ENCODE data around the gene MYH11.
A peak's percentile ranks its signal among the peaks of the same experiment; 100 is the strongest.

MYH11 gene

DNA sequence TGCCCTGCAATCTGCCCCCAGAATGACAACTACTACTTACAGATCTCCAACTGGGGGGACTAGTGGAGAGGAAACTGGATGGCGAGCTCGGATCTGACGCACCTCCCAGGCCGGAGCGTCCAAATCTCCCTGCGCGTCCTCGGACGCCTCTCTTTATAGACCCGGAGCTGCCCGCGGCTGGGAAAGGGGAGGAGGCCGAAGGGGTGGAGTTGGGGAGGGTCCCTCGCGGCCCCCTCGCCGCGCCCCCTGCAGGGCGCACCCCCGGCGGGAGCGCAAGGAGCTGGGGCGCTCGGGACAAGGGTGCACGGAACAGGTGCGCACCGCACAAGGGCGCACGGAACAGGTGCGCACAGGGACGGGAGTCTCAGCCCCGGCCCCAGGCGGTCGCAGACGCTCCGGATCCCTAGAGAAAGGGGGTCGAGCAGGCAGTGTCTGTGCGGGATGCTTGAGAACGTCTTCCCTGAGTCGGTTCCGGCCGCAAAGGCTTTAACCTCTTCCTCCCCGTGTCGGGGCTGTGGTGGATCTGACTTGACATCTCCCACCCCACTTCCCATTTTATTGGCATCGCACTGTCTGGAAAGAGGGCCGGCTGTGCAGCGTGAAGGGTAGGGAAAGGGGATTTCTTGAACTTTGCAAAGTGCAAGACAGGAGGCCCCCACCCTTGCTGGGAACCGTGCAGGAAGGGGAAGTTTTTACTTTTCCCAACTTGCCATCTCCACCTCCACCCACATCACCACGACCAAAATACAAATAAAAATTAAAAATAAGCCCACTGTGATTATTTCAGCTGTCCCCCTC lies at the start of gene MYH11:
Gene MYH11 (minus strand): TSS at position 128 of the 798 bp plus-strand sequence. CDS start 18,776 bp downstream, outside the sequence.
- no peak within 1 kb of the TSS for H3K4me3 ChIP-seq (ENCODE audit: low read length)
- no peaks in the 10 kb centered on the region for H3K36me3 ChIP-seq (ENCODE audit: control insufficient read depth, insufficient read depth, low read length)
- peak within 1 kb of the TSS; percentile 40 for H3K9ac ChIP-seq (ENCODE audit: low read length)
- no peaks in the 10 kb centered on the region for H3K4me1 ChIP-seq (ENCODE audit: control insufficient read depth, insufficient read depth, low read length)
- no peaks in the 10 kb centered on the region for H3K9me3 ChIP-seq (ENCODE audit: control insufficient read depth, low read length)
- H3K27me3 ChIP-seq (ENCODE audit: control insufficient read depth, insufficient read depth, low read length): peaks cover 20% of the 10 kb centered on the region

DNA sequence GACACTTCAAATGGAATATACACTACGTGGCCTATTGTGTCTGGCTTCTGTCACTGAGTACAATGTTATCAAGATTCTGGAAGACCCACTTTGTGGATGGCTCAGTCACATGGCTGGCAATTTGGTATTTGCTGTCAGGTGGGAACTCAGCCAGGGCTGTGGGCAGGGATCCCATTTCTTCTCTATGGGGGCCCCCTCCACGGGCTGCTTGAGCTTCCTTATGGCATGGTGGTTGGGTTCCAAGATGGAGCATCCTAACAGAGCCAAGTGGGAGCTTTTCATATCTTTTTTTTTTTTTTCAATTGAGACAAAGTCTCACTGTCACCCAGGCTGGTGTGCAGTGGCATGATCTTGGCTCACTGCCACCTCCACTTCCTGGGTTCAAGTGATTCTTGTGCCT lies 49.6 kb upstream of the MYH11 start:
- no peaks in the 10 kb centered on the region for H3K4me1 ChIP-seq (ENCODE audit: control insufficient read depth, insufficient read depth, low read length)
- H3K36me3 ChIP-seq (ENCODE audit: control insufficient read depth, insufficient read depth, low read length): no peaks in the 10 kb centered on the region
- H3K27me3 ChIP-seq (ENCODE audit: control insufficient read depth, insufficient read depth, low read length): no peaks in the 10 kb centered on the region
- no peak overlapping the region for H3K4me3 ChIP-seq (ENCODE audit: low read length)
- no peak overlapping the region for H3K9ac ChIP-seq (ENCODE audit: low read length)
- H3K9me3 ChIP-seq (ENCODE audit: control insufficient read depth, low read length): no peaks in the 10 kb centered on the region

DNA sequence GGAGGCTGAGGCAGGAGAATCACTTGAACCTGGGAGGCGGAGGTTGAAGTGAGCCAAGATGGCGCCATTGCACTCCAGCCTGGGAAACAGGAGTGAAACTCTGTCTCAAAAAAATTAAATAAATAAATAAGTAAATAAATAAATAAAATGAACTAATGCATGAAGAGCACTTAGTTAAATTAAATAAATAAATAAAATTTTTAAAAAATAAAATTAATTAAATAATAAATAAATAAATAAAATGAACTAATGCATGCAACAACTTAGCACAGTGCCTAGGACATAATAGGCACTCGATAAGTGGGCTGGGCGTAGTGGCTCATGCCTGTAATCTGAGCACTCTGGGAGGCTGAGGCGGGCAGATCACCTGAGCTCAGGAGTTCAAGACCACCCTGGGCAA lies 47.1 kb upstream of the MYH11 start:
- Histone ChIP-seq H3K9ac (ENCODE audit: low read length) (no peak overlapping the region), H3K9me3 (ENCODE audit: control insufficient read depth, low read length) (no peaks in the 10 kb centered on the region), H3K36me3 (ENCODE audit: control insufficient read depth, insufficient read depth, low read length) (no peaks in the 10 kb centered on the region), H3K27me3 (ENCODE audit: control insufficient read depth, insufficient read depth, low read length) (no peaks in the 10 kb centered on the region), H3K4me3 (ENCODE audit: low read length) (no peak overlapping the region), H3K4me1 (ENCODE audit: control insufficient read depth, insufficient read depth, low read length) (peaks cover 12% of the 10 kb centered on the region)

DNA sequence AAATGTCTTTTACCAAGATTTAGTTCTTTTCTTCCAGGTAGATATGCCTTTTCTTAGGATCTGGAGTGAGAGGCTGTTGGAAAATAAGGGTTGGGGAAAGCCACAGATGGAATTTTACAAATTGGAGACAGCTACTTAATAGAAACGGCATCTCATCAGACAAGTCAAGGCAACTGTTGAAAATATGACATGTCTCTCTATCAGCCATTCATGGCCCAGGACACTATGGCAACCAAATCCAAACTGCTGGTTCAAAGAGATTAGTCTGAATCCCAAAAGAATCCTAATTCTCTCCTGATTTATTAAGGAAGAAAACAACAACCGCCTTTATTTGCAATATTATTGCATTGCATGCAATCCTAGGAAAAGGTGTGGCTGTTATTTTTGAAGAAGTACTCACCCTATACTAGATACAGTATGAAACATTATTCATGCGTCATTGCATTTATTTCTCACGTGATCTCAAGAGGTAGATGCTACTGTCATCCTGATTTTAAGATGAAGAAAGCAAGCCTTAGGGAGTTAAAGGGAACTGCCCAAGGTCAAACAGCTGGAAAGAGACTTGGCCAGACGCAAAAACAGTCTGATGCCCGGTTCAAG lies 44.2 kb upstream of the MYH11 start:
- no peaks in the 10 kb centered on the region for H3K9me3 ChIP-seq (ENCODE audit: control insufficient read depth, low read length)
- no peak overlapping the region for H3K4me3 ChIP-seq (ENCODE audit: low read length)
- no peak overlapping the region for H3K9ac ChIP-seq (ENCODE audit: low read length)
- H3K27me3 ChIP-seq (ENCODE audit: control insufficient read depth, insufficient read depth, low read length): no peaks in the 10 kb centered on the region
- H3K36me3 ChIP-seq (ENCODE audit: control insufficient read depth, insufficient read depth, low read length): no peaks in the 10 kb centered on the region
- H3K4me1 ChIP-seq (ENCODE audit: control insufficient read depth, insufficient read depth, low read length): peaks cover 12% of the 10 kb centered on the region

DNA sequence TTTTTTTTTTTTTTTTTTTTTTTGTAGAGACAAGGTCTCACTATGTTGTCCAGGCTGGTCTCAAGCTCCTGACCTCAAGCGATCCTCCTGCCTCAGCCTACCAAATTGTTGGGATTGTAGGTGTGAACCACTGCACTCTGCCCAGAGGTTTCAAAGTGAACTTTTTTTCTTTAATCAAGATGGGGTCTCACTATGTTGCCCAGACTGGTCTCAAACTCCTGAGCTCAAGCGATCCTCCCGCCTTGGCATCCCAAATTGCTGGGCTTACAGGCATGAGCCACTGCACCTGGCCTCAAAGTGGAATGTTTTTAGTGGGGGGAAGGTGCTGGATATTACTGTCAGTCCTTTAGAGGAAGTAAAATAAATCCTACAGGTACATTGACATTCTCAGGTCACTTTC lies 43.5 kb upstream of the MYH11 start:
- Histone ChIP-seq H3K4me3 (ENCODE audit: low read length) (no peak overlapping the region), H3K27me3 (ENCODE audit: control insufficient read depth, insufficient read depth, low read length) (no peaks in the 10 kb centered on the region), H3K36me3 (ENCODE audit: control insufficient read depth, insufficient read depth, low read length) (no peaks in the 10 kb centered on the region), H3K4me1 (ENCODE audit: control insufficient read depth, insufficient read depth, low read length) (peaks cover 12% of the 10 kb centered on the region), H3K9me3 (ENCODE audit: control insufficient read depth, low read length) (no peaks in the 10 kb centered on the region), H3K9ac (ENCODE audit: low read length) (no peak overlapping the region)

DNA sequence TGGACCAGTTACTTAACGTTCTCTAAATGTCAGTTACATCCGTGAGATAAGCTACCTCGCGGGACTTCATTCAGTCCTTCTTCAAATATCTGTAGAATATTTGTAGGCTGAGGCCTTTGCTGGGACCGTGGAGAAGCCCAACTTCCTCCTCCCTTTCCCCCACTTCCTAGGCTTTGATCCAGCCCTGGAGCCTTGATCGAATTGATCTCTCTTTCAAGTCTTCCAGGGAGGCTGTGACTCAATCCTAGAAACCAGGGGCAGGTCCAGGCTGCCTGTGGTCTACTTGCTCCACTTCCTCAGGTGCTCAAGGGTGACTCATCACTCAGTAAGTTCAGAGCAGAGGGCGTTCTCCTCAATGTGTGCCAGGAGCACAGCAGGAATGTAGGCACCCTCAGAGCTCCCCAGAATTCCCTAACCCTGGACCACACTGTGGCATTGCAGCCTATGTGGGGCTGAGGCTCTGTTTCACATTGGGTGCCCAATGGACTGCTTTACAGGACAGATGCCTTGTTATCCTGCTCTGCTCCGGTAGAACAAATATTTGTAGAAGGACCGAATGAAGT lies 42.8 kb upstream of the MYH11 start:
- no peaks in the 10 kb centered on the region for H3K27me3 ChIP-seq (ENCODE audit: control insufficient read depth, insufficient read depth, low read length)
- H3K9me3 ChIP-seq (ENCODE audit: control insufficient read depth, low read length): no peaks in the 10 kb centered on the region

DNA sequence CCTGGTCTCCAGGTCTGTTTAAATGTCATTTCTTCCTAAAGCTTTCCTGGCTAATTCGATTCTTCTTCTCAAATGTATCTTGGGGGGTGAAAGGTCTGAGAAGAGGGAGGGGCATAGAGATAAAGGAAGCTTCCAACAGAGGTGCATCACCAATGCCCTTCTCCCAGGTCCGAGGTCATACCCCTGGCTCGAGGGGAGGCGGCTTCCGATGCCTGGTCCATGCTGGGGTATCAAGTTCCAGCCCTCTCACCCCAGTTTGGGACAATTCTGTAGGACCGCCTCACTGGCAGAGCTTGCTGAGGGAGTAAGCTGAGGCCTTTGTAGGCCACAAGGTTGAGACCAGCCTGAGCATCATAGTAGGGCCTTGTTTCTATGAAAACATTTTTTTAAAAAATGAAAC lies 41.8 kb upstream of the MYH11 start:
- no peaks in the 10 kb centered on the region for H3K27me3 ChIP-seq (ENCODE audit: control insufficient read depth, insufficient read depth, low read length)
- H3K9ac ChIP-seq (ENCODE audit: low read length): no peak overlapping the region
- H3K9me3 ChIP-seq (ENCODE audit: control insufficient read depth, low read length): no peaks in the 10 kb centered on the region
- no peaks in the 10 kb centered on the region for H3K36me3 ChIP-seq (ENCODE audit: control insufficient read depth, insufficient read depth, low read length)
- H3K4me1 ChIP-seq (ENCODE audit: control insufficient read depth, insufficient read depth, low read length): peaks cover 12% of the 10 kb centered on the region
- H3K4me3 ChIP-seq (ENCODE audit: low read length): no peak overlapping the region

More for the DNA sequence above, 42.8 kb upstream of the MYH11 start:
- Histone ChIP-seq H3K9ac (ENCODE audit: low read length) (no peak overlapping the region), H3K36me3 (ENCODE audit: control insufficient read depth, insufficient read depth, low read length) (no peaks in the 10 kb centered on the region), H3K4me3 (ENCODE audit: low read length) (no peak overlapping the region), H3K4me1 (ENCODE audit: control insufficient read depth, insufficient read depth, low read length) (peaks cover 12% of the 10 kb centered on the region)

DNA sequence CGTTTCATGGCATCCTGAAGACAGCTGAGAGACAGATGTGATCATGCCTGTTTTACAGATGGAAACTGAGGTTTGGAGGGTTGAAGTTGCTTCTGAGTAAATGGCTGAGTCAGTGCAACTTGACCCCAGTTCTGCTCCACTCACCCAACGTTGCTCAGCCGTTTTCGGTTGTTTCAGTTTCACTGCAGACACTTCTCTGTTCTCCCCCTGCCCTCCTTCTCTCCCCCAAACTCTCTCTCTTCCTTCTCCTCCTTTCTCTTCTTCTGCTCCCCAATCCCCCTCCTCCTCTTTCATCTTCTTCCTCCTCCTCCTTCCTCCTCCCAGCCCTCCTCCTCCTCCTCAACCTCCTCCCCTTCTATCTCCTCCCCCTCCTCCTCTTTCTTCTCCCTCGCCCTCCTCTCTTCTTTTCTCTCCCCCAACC lies 41.0 kb upstream of the MYH11 start:
- H3K9ac ChIP-seq (ENCODE audit: low read length): no peak overlapping the region
- H3K36me3 ChIP-seq (ENCODE audit: control insufficient read depth, insufficient read depth, low read length): no peaks in the 10 kb centered on the region
- no peak overlapping the region for H3K4me3 ChIP-seq (ENCODE audit: low read length)
- no peaks in the 10 kb centered on the region for H3K9me3 ChIP-seq (ENCODE audit: control insufficient read depth, low read length)
- H3K4me1 ChIP-seq (ENCODE audit: control insufficient read depth, insufficient read depth, low read length): peaks cover 12% of the 10 kb centered on the region
- H3K27me3 ChIP-seq (ENCODE audit: control insufficient read depth, insufficient read depth, low read length): no peaks in the 10 kb centered on the region

DNA sequence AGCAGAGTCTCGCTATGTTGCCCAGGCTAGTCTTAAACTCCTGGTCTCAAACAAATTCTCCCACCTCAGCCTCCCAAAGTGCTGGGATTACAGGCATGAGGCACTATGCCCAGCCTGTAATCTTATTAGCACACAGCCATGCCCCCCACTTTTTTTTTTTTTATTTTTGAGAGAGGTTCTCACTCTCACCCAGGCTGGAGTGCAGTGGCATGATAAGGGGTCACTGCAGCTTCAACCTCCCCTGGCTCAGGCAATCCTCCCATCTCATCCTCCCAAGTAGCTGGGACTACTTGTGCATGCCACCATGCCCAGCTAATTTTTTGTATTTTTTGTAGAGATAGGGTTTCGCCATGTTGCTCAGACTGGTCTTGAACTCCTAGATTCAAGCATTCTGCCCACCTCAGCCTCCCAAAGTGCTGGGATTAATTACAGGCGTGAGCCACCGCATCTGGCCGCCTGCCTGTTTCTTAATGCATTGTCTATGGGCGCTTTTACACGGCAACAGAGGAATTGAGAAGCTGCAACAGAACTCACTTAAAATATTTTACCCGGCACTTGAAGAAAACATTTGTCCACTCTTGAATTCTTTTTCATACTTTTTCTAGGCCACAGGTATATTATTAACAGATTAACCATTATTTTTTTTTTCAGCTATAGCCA lies 40.4 kb upstream of the MYH11 start:
- H3K9ac ChIP-seq (ENCODE audit: low read length): no peak overlapping the region
- no peak overlapping the region for H3K4me3 ChIP-seq (ENCODE audit: low read length)
- H3K27me3 ChIP-seq (ENCODE audit: control insufficient read depth, insufficient read depth, low read length): no peaks in the 10 kb centered on the region
- H3K4me1 ChIP-seq (ENCODE audit: control insufficient read depth, insufficient read depth, low read length): peaks cover 12% of the 10 kb centered on the region
- no peaks in the 10 kb centered on the region for H3K36me3 ChIP-seq (ENCODE audit: control insufficient read depth, insufficient read depth, low read length)
- H3K9me3 ChIP-seq (ENCODE audit: control insufficient read depth, low read length): no peaks in the 10 kb centered on the region

DNA sequence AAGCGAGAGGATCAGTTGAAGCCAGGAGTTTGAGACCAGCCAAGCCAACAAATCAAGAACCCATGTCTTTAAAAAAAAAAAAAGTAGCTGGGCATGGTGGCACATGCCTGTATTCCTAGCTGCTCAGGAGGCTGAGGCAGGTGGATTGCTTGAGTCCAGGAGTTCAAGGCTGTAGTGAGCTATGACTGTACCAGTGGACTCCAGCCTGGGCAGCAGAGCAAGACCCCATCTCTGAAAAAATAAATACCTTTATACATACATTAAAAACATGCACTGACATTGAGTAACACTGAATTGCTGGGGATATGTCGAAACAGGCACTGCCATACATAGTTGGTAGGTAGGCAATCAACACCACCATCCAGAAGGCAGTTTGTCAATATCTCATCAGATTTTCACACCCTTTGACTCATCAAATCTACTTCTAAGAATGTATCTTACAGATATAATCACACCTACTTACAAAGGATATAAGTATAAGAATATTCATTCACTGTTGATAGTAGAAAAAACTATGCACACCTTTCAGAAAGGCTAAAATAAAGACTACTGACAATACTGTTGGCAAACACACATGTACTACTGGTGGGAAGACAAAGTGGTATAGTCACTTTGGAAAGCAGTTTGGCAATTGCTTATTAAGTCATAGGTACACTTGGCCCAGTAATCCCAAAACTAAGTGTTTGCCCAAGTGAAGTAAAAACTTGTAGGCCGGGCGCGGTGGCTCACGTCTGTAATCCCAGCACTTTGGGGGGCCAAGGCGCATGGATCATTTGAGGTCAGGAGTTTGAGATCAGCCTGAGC lies 37.9 kb upstream of the MYH11 start:
- H3K27me3 ChIP-seq (ENCODE audit: control insufficient read depth, insufficient read depth, low read length): no peaks in the 10 kb centered on the region
- H3K4me1 ChIP-seq (ENCODE audit: control insufficient read depth, insufficient read depth, low read length): peaks cover 8% of the 10 kb centered on the region
- H3K4me3 ChIP-seq (ENCODE audit: low read length): no peak overlapping the region
- no peaks in the 10 kb centered on the region for H3K36me3 ChIP-seq (ENCODE audit: control insufficient read depth, insufficient read depth, low read length)
- no peak overlapping the region for H3K9ac ChIP-seq (ENCODE audit: low read length)
- H3K9me3 ChIP-seq (ENCODE audit: control insufficient read depth, low read length): no peaks in the 10 kb centered on the region

DNA sequence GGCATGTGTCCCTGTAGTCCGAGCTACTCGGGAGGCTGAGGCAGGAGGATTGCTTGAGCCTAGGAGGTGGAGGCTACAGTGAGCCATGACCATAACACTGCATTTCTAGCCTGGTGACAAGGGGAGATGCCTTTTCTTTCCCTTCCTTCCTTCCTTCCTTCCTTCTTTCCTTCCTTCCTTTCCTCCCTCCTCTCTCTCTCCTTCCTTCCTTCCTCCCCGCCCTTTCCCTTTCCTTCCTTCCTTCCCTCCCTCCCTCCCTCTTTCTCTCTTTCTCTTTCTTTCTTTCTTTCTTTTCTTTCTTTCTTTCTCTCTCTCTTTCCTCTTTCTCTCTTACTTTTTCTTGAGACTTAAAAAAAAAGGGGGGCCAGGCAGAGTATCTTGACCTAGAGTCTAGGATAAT lies 34.7 kb upstream of the MYH11 start:
- Histone ChIP-seq H3K36me3 (ENCODE audit: control insufficient read depth, insufficient read depth, low read length) (no peaks in the 10 kb centered on the region), H3K9ac (ENCODE audit: low read length) (no peak overlapping the region), H3K4me1 (ENCODE audit: control insufficient read depth, insufficient read depth, low read length) (peaks cover 17% of the 10 kb centered on the region), H3K9me3 (ENCODE audit: control insufficient read depth, low read length) (no peaks in the 10 kb centered on the region), H3K4me3 (ENCODE audit: low read length) (no peak overlapping the region), H3K27me3 (ENCODE audit: control insufficient read depth, insufficient read depth, low read length) (no peaks in the 10 kb centered on the region)

All from mucosa of stomach (tissue), 1 donor.